ENCODE results near the gene TIMM21.

GRCh38 chr18:74148543-74149070 lies 284 bp downstream of the TIMM21 start:
- TF ChIP-seq, protein P1, sequence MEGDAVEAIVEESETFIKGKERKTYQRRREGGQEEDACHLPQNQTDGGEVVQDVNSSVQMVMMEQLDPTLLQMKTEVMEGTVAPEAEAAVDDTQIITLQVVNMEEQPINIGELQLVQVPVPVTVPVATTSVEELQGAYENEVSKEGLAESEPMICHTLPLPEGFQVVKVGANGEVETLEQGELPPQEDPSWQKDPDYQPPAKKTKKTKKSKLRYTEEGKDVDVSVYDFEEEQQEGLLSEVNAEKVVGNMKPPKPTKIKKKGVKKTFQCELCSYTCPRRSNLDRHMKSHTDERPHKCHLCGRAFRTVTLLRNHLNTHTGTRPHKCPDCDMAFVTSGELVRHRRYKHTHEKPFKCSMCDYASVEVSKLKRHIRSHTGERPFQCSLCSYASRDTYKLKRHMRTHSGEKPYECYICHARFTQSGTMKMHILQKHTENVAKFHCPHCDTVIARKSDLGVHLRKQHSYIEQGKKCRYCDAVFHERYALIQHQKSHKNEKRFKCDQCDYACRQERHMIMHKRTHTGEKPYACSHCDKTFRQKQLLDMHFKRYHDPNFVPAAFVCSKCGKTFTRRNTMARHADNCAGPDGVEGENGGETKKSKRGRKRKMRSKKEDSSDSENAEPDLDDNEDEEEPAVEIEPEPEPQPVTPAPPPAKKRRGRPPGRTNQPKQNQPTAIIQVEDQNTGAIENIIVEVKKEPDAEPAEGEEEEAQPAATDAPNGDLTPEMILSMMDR (IDR thresholded peaks at IDR 0.05; ENCODE audit: borderline replicate concordance, extremely low read depth, low read length, poor library complexity, severe bottlenecking) = no peak
- TF ChIP-seq EZH2 (IDR thresholded peaks at IDR 0.05; ENCODE audit: borderline replicate concordance, low read depth, low read length, severe bottlenecking) = no peak

Measured in DND-41 (cell line).